Gastroesophageal sphincter (tissue), 3 donors: ENCODE measurements around the gene ENOX1.

Source experiments
- CTCF ChIP-seq, 4 experiments: fragments of 200-600 bp in 2 of 4; fragments of 450-650 bp in 2 of 4; sonication (generic) in 1 of 4; IDR thresholded peaks; one replicate each; pipeline ENCODE4 v1.5.1; 2017 to 2019; ENCODE audit warnings: antibody characterized with exemption in 4 of 4, mild to moderate bottlenecking in 2 of 4, moderate library complexity in 2 of 4
- POLR2A ChIP-seq, 2 donors: fragments of 450-650 bp; IDR thresholded peaks; one replicate each; pipeline ENCODE4 v1.6.1; 2017; ENCODE audit warnings: antibody characterized with exemption in 2 of 2, mild to moderate bottlenecking in 2 of 2, moderate library complexity in 1 of 2
- POLR2AphosphoS5 ChIP-seq: sonication (generic); formaldehyde crosslinking; IDR thresholded peaks from one replicate; pipeline ENCODE4 v1.6.1; 2017; ENCODE audit warnings: antibody characterized with exemption

DNA sequence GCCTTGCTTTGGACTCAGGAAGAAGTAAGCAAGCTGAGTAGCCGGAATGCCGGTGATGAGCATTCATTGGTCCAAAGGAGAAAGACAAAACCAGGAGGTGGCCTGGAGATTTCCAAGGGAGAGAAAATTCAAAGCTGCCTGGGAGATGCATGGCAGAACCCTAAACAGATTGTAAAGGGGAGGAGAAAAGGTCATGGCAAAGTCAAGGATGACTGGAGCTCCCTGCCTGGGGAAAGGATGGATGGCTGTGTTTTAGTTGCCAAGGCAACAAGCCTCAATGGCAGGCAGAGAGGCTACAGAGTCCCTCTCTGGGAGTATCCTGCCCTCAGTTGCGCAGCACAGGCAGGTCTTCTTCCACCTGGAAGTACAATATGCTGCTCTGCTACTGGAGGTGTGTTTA, 134.0 kb downstream of the ENOX1 start:
- TF ChIP-seq CTCF (IDR thresholded peaks at IDR 0.05) = no peak
- no peak for TF ChIP-seq POLR2A (IDR thresholded peaks at IDR 0.05)
- TF ChIP-seq POLR2AphosphoS5 = no peak
